AG20443 (cell line): ENCODE data around the gene UBXN6.

ENCODE experiments used
- DNase-seq: peaks from one replicate; pipeline ENCODE4 v3.0.0; 2012; ENCODE audit warnings: low spot score, mixed read lengths

The UBXN6 gene

GRCh38 chr19:4457654-4458395 is at the start of gene UBXN6:
UBXN6 (minus strand) TSS chr19:4457794; CDS start chr19:4457697, 97 bp downstream.
- peak; percentile 97 for DNase-seq

- DNase-seq = no peak
These were observed 49.5 kb upstream of the UBXN6 start for GRCh38 chr19:4507150-4507452.

GRCh38 chr19:4506449-4507149 is 49.0 kb upstream of the UBXN6 start:
- peak; percentile 64 for DNase-seq

GRCh38 chr19:4505570-4506448 is 48.2 kb upstream of the UBXN6 start:
- DNase-seq = no peak

GRCh38 chr19:4504891-4505569 is 47.4 kb upstream of the UBXN6 start:
- DNase-seq = no peak

- DNase-seq = no peak
These were observed 46.7 kb upstream of the UBXN6 start for GRCh38 chr19:4504297-4504701.

GRCh38 chr19:4503825-4504170 is 46.2 kb upstream of the UBXN6 start:
- DNase-seq = no peak

GRCh38 chr19:4503132-4503824 is 45.7 kb upstream of the UBXN6 start:
- no peak for DNase-seq

- no peak for DNase-seq
These were observed 44.9 kb upstream of the UBXN6 start for GRCh38 chr19:4502282-4503131.

- DNase-seq = no peak
These were observed 44.1 kb upstream of the UBXN6 start for GRCh38 chr19:4501691-4502090.

GRCh38 chr19:4500841-4501591 is 43.4 kb upstream of the UBXN6 start:
- no peak for DNase-seq

- no peak for DNase-seq
These were observed 42.3 kb upstream of the UBXN6 start for GRCh38 chr19:4499855-4500254.

GRCh38 chr19:4499318-4499717 is 41.7 kb upstream of the UBXN6 start:
- DNase-seq = no peak

- no peak for DNase-seq
These were observed 41.1 kb upstream of the UBXN6 start for GRCh38 chr19:4498694-4499093.

GRCh38 chr19:4497770-4498389 is 40.3 kb upstream of the UBXN6 start:
- no peak for DNase-seq

GRCh38 chr19:4496304-4496703 is 38.7 kb upstream of the UBXN6 start:
- no peak for DNase-seq

GRCh38 chr19:4495471-4495870 is 37.9 kb upstream of the UBXN6 start:
- DNase-seq = no peak

- DNase-seq = no peak
These were observed 37.1 kb upstream of the UBXN6 start for GRCh38 chr19:4494691-4495064.

- DNase-seq = no peak
These were observed 36.5 kb upstream of the UBXN6 start for GRCh38 chr19:4493929-4494690.
